HG02623 (cell line): ENCODE data around the gene TXNRD1.
A peak's percentile ranks its signal among the peaks of the same experiment; 100 is the strongest.

Source experiments
- ATAC-seq: cut with Tn5 transposase; IDR thresholded peaks from one replicate; pipeline ENCODE4 v1.9.1; 2021; ENCODE audit warnings: moderate library complexity; ENCODE audit not compliant: unreplicated experiment

The TXNRD1 gene

GRCh38 chr12:104297477-104298113 is 82.0 kb downstream of the TXNRD1 start:
- no peak for ATAC-seq

GRCh38 chr12:104299842-104300481 is 84.4 kb downstream of the TXNRD1 start:
- ATAC-seq, result no peak

- ATAC-seq, result peak; percentile 83
Observed at GRCh38 chr12:104303538-104304151, 88.1 kb downstream of the TXNRD1 start, which contains the start of gene EID3. TSS of gene EID3 (plus strand) at chr12:104303739. CDS start at chr12:104303935, 196 bp downstream.

GRCh38 chr12:104304261-104305009 is 88.9 kb downstream of the TXNRD1 start:
- ATAC-seq, result no peak

- no peak for ATAC-seq
Observed at GRCh38 chr12:104305349-104305748, 89.8 kb downstream of the TXNRD1 start.

- ATAC-seq, result no peak
Observed at GRCh38 chr12:104306376-104306775, 90.8 kb downstream of the TXNRD1 start.

GRCh38 chr12:104306943-104307654 is 91.5 kb downstream of the TXNRD1 start:
- ATAC-seq, result no peak

GRCh38 chr12:104307655-104308000 is 92.0 kb downstream of the TXNRD1 start:
- no peak for ATAC-seq

GRCh38 chr12:104309446-104309993 is 93.9 kb downstream of the TXNRD1 start:
- ATAC-seq, result no peak

GRCh38 chr12:104310751-104311633 is 95.4 kb downstream of the TXNRD1 start:
- no peak for ATAC-seq

GRCh38 chr12:104312202-104312601 is 96.6 kb downstream of the TXNRD1 start:
- no peak for ATAC-seq

- no peak for ATAC-seq
Observed at GRCh38 chr12:104312654-104313053, 97.1 kb downstream of the TXNRD1 start.

GRCh38 chr12:104313568-104314241 is 98.1 kb downstream of the TXNRD1 start:
- no peak for ATAC-seq

- ATAC-seq, result no peak
Observed at GRCh38 chr12:104314242-104314614, 98.6 kb downstream of the TXNRD1 start.

- ATAC-seq, result no peak
Observed at GRCh38 chr12:104315326-104316224, 100.0 kb downstream of the TXNRD1 start.

GRCh38 chr12:104316936-104317335 is 101.4 kb downstream of the TXNRD1 start:
- no peak for ATAC-seq

GRCh38 chr12:104317538-104318210 is 102.1 kb downstream of the TXNRD1 start:
- no peak for ATAC-seq

- no peak for ATAC-seq
Observed at GRCh38 chr12:104319028-104319427, 103.4 kb downstream of the TXNRD1 start.
